HCT116 (cell line): ENCODE results near the gene CD44. TPM values are rescaled to one million over a fixed set of nuclear protein-coding genes. Genes with fewer than 3 reads are reported as not detected.

Experiments
- ATAC-seq: fragments of 200-7000 bp; cut with Tn5 transposase; 2 replicates; pipeline ENCODE4 v1.9.1; 2020; ENCODE audit warnings: mild to moderate bottlenecking, moderate library complexity
- BruUV-seq: library from RNA; stranded (reverse); fragments of 400-500 nt; replicated peaks from 2 replicates; lab custom pipeline; 2021; lab: Mats Ljungman, UMichigan
- CTCF ChIA-PET: fragments of 300-600 bp; sonication (Branson Sonifier 250); formaldehyde crosslinking; loops from one replicate; lab custom pipeline; 2021; ENCODE audit warnings: antibody characterized with exemption; lab: Charles Lee
- POLR2A ChIA-PET: fragments of 300-600, 350-600 bp; sonication (Branson Sonifier 250); formaldehyde crosslinking; loops from one replicate; lab custom pipeline; 2021; ENCODE audit warnings: antibody characterized with exemption; lab: Charles Lee
- RAD21 ChIA-PET, 2 experiments: fragments of 300-600 bp; sonication (Branson Sonifier 250); formaldehyde crosslinking; loops; one replicate each; lab custom pipeline; 2023; ENCODE audit warnings: low total read pairs in 2 of 2; ENCODE audit not compliant: uncharacterized antibody in 2 of 2, unreplicated experiment in 2 of 2, low non-redundant PET in 1 of 2; lab: Charles Lee
- DNase-seq: peaks from one replicate; pipeline ENCODE4 v3.0.0-alpha.2; 2010; ENCODE audit warnings: low read depth, low spot score
- H2AFZ ChIP-seq: fragments of 200-600 bp; shearing (Covaris generic), sonication (generic); 2 replicates; pipeline ENCODE4 v1.6.1; 2017; ENCODE audit warnings: low read depth, mixed run types, mixed read lengths, antibody characterized with exemption, low read length; ENCODE audit not compliant: poor library complexity, severe bottlenecking
- H3K27ac ChIP-seq: 2 replicates; pipeline ENCODE4 v1.5.1; 2012; ENCODE audit warnings: low read depth, low read length
- H3K27me3 ChIP-seq: fragments of 200-600 bp; sonication (generic); 2 replicates; pipeline ENCODE4 v1.6.1; 2016; ENCODE audit warnings: mixed run types, low read length, mixed read lengths; ENCODE audit not compliant: insufficient read depth
- H3K36me3 ChIP-seq, 2 experiments: fragments of 200-500 bp in 1 of 2; fragments of 200-600 bp in 1 of 2; sonication (Bioruptor generic) in 1 of 2; sonication (generic) in 1 of 2; 2 replicates each; pipeline versions ENCODE4 v1.5.1 to v1.6.1; 2014 to 2016; ENCODE audit warnings: low read length in 2 of 2, inconsistent platforms in 1 of 2, mixed read lengths in 1 of 2, mixed run types in 1 of 2; ENCODE audit not compliant: insufficient read depth in 2 of 2, control insufficient read depth in 1 of 2
- H3K4me1 ChIP-seq, 2 experiments: fragments of 200-600 bp in 1 of 2; sonication (generic) in 1 of 2; 2 replicates each; pipeline versions ENCODE4 v1.5.1 to v1.6.1; 2012 to 2017; ENCODE audit warnings: low read length in 2 of 2, inconsistent platforms in 1 of 2, mild to moderate bottlenecking in 1 of 2, mixed read lengths in 1 of 2, mixed run types in 1 of 2, moderate library complexity in 1 of 2; ENCODE audit not compliant: insufficient read depth in 2 of 2, control insufficient read depth in 1 of 2
- H3K4me2 ChIP-seq: fragments of 200-600 bp; sonication (generic); 2 replicates; pipeline ENCODE4 v1.6.1; 2017; ENCODE audit warnings: mixed run types, low read length, mixed read lengths
- H3K4me3 ChIP-seq, 2 experiments: fragments of 200-600 bp in 1 of 2; sonication (generic) in 1 of 2; replicated peaks in 1 of 2; 2 replicates each; pipeline ENCODE4 v1.5.1; 2011 to 2016; ENCODE audit warnings: low read length in 2 of 2, control low read depth in 1 of 2, low read depth in 1 of 2, mild to moderate bottlenecking in 1 of 2, mixed read lengths in 1 of 2, mixed run types in 1 of 2
- H3K79me2 ChIP-seq: fragments of 200-600 bp; sonication (generic); 2 replicates; pipeline ENCODE4 v1.6.1; 2017; ENCODE audit warnings: mild to moderate bottlenecking, mixed run types, low read length, moderate library complexity, mixed read lengths; ENCODE audit not compliant: insufficient read depth
- H3K9ac ChIP-seq: fragments of 200-600 bp; sonication (generic); 2 replicates; pipeline ENCODE4 v1.6.1; 2016; ENCODE audit warnings: low read length, mixed read lengths
- H3K9me2 ChIP-seq: fragments of 200-600 bp; sonication (generic), shearing (Covaris generic); 2 replicates; pipeline ENCODE4 v1.6.1; 2017; ENCODE audit warnings: mixed run types, mild to moderate bottlenecking, moderate library complexity; ENCODE audit not compliant: insufficient read depth
- H3K9me3 ChIP-seq, 2 experiments: fragments of 200-500 bp in 1 of 2; fragments of 200-600 bp in 1 of 2; sonication (Bioruptor generic) in 1 of 2; sonication (generic) in 1 of 2; 2 replicates each; pipeline ENCODE4 v1.6.1; 2014 to 2017; ENCODE audit warnings: low read length in 2 of 2, mixed read lengths in 2 of 2, inconsistent platforms in 1 of 2, low read depth in 1 of 2, mild to moderate bottlenecking in 1 of 2, mixed run types in 1 of 2, moderate library complexity in 1 of 2; ENCODE audit not compliant: control insufficient read depth in 1 of 2, insufficient read depth in 1 of 2
- H4K20me1 ChIP-seq: fragments of 200-600 bp; sonication (generic), shearing (Covaris generic); 2 replicates; pipeline ENCODE4 v1.6.1; 2017; ENCODE audit warnings: mixed run types, mild to moderate bottlenecking, moderate library complexity; ENCODE audit not compliant: insufficient read depth
- ATF3 ChIP-seq: IDR thresholded peaks from 2 replicates; pipeline ENCODE4 v1.6.1; 2012
- CBX3 ChIP-seq: IDR thresholded peaks from 2 replicates; pipeline ENCODE4 v1.6.1; 2012; ENCODE audit warnings: low read depth
- CEBPB ChIP-seq: IDR thresholded peaks from 2 replicates; pipeline ENCODE4 v1.6.1; 2012; ENCODE audit warnings: low read depth
- CTCF ChIP-seq, 3 experiments: fragments of 200-600 bp in 1 of 3; sonication (generic) in 1 of 3; IDR thresholded peaks in 2 of 3; conservative IDR thresholded peaks in 1 of 3; 2 replicates each; pipeline ENCODE4 v1.5.1; 2012 to 2017; ENCODE audit warnings: low read depth in 2 of 3, low read length in 2 of 3, antibody characterized with exemption in 1 of 3, borderline replicate concordance in 1 of 3, control low read depth in 1 of 3, mild to moderate bottlenecking in 1 of 3, mixed read lengths in 1 of 3, mixed run types in 1 of 3, moderate library complexity in 1 of 3; ENCODE audit not compliant: insufficient read depth in 1 of 3
- EZH2 ChIP-seq: fragments of 200-600 bp; sonication (generic); IDR thresholded peaks from 2 replicates; pipeline ENCODE4 v1.6.1; 2017; ENCODE audit warnings: antibody characterized with exemption, mixed run types
- EZH2phosphoT487 ChIP-seq: fragments of 200-600 bp; IDR thresholded peaks from 2 replicates; pipeline ENCODE4 v1.6.1; 2018; ENCODE audit warnings: antibody characterized with exemption, borderline replicate concordance
- FOSL1 ChIP-seq: IDR thresholded peaks from 2 replicates; pipeline ENCODE4 v1.6.1; 2012; ENCODE audit warnings: low read depth
- MAX ChIP-seq: IDR thresholded peaks from 2 replicates; pipeline ENCODE4 v1.6.1; 2012
- POLR2A ChIP-seq: IDR thresholded peaks from 2 replicates; pipeline ENCODE4 v1.7.0; 2011; ENCODE audit warnings: borderline replicate concordance; ENCODE audit not compliant: insufficient read depth, insufficient read length; ENCODE audit errors: extremely low read depth
- POLR2AphosphoS5 ChIP-seq: IDR thresholded peaks from 2 replicates; pipeline ENCODE4 v1.6.1; 2011; ENCODE audit warnings: mild to moderate bottlenecking, low read depth, low read length, moderate library complexity
- RAD21 ChIP-seq: IDR thresholded peaks from 2 replicates; pipeline ENCODE4 v1.6.1; 2012; ENCODE audit warnings: low read depth, mild to moderate bottlenecking
- REST ChIP-seq: IDR thresholded peaks from 2 replicates; pipeline ENCODE4 v1.6.1; 2012; ENCODE audit warnings: low read depth
- SIN3A ChIP-seq: IDR thresholded peaks from 2 replicates; pipeline ENCODE4 v1.6.1; 2012; ENCODE audit warnings: low read depth
- SP1 ChIP-seq: IDR thresholded peaks from 2 replicates; pipeline ENCODE4 v1.6.1; 2012; ENCODE audit warnings: low read depth
- SRF ChIP-seq: IDR thresholded peaks from 2 replicates; pipeline ENCODE4 v1.6.1; 2012; ENCODE audit warnings: low read depth
- TCF7L2 ChIP-seq: IDR thresholded peaks from 2 replicates; pipeline ENCODE4 v1.7.0; 2011; ENCODE audit warnings: borderline replicate concordance, inconsistent platforms; ENCODE audit not compliant: insufficient read depth, insufficient read length; ENCODE audit errors: extremely low read depth
- YY1 ChIP-seq: IDR thresholded peaks from 2 replicates; pipeline ENCODE4 v1.6.1; 2011; ENCODE audit warnings: low read length, low read depth, moderate library complexity, mild to moderate bottlenecking; ENCODE audit not compliant: insufficient replicate concordance; ENCODE audit errors: extremely low read depth
- ZBTB33 ChIP-seq: IDR thresholded peaks from 2 replicates; pipeline ENCODE4 v1.6.1; 2011; ENCODE audit warnings: mild to moderate bottlenecking, low read length, moderate library complexity; ENCODE audit not compliant: insufficient replicate concordance; ENCODE audit errors: extremely low read depth
- ZFX ChIP-seq: fragments of 450-650 bp; IDR thresholded peaks from 2 replicates; pipeline ENCODE4 v1.6.1; 2017
- ZNF274 ChIP-seq: fragments of 200-500 bp; sonication (Bioruptor generic); IDR thresholded peaks from 2 replicates; pipeline ENCODE4 v1.6.1; 2014; ENCODE audit warnings: mild to moderate bottlenecking, low read depth, low read length, inconsistent platforms
- intact Hi-C: fragments of 100-400 bp; cut with micrococcal nuclease; formaldehyde crosslinking; loops from 2 replicates; pipeline ENCODE4 v1.10.0; 2022
- total RNA-seq: library from RNA; stranded (reverse); gene quantifications from one replicate; pipeline ENCODE4 v1.2.1, GENCODE V29; 2021; ENCODE audit not compliant: unreplicated experiment

CD44 gene
- total RNA-seq, 1 experiment from 2014 or later: 742 TPM

- Histone ChIP-seq H2AFZ (no peak overlapping the region), H3K9me2 (no peaks in the 10 kb centered on the region), H3K4me1 (peaks cover 26 to 39% of the 10 kb centered on the region in 2 experiments), H3K27me3 (no peaks in the 10 kb centered on the region), H3K36me3 (peaks cover 1 to 5% of the 10 kb centered on the region in 2 experiments; a peak in 1 of 4 replicates), H4K20me1 (no peaks in the 10 kb centered on the region), H3K4me2 (peak overlapping the region; percentile 38), H3K4me3 (no peak overlapping the region), H3K27ac (peak overlapping the region; percentile 21; the same call in 1 of the 2 replicates), H3K9me3 (no peaks in the 10 kb centered on the region), H3K79me2 (no peaks in the 10 kb centered on the region), H3K9ac (no peak overlapping the region)
- DNase-seq (no peak), ATAC-seq (no peak)
- ChIA-PET RAD21 (interaction anchor here in 1 of 2 experiments (1.2 kb wide), 1 partner anchor 155 kb away, joined by 4 read pairs; no protein-coding TSS in a partner anchor), CTCF (interaction anchor here (0.8 to 1.1 kb wide), 2 partner anchors 309 kb away, joined by 3 to 4 read pairs; no protein-coding TSS in a partner anchor), POLR2A (interaction anchor here (0.9 to 1.3 kb wide), 2 partner anchors 9 to 10 kb away, joined by 3 read pairs; no protein-coding TSS in a partner anchor)
- TF ChIP-seq EZH2: no peak
- TF ChIP-seq CTCF (IDR thresholded peaks at IDR 0.05 in 2 of 3, conservative IDR thresholded peaks at IDR 0.05 in 1 of 3; ENCODE audit: borderline replicate concordance in 1 of 3, insufficient read depth in 1 of 3, low read depth in 2 of 3, low read length in 2 of 3): no peak
- no peak for TF ChIP-seq MAX
- TF ChIP-seq ZBTB33: no peak
- TF ChIP-seq FOSL1: no peak
- no peak for TF ChIP-seq CBX3
- no peak for TF ChIP-seq REST
- no peak for TF ChIP-seq ZFX
- no peak for TF ChIP-seq ATF3
- TF ChIP-seq SIN3A: no peak
- TF ChIP-seq SRF: no peak
- no peak for TF ChIP-seq CEBPB
- TF ChIP-seq SP1: no peak
- TF ChIP-seq RAD21: no peak
- TF ChIP-seq EZH2phosphoT487: no peak
- TF ChIP-seq ZNF274: no peak
- TF ChIP-seq POLR2A: no peak
- no peak for TF ChIP-seq TCF7L2
- no peak for TF ChIP-seq POLR2AphosphoS5
- no peak for TF ChIP-seq YY1
- intact Hi-C loops: loop anchor here (5.0 kb wide), 2 partner anchors 98 to 157 kb away; partner anchors contain the start of gene CD44
- no TSS peak for BruUV-seq
Measured at GRCh38 chr11:35235498-35235897, 96.5 kb downstream of the CD44 start.
